GM21381 (cell line): ENCODE measurements around the gene GOLT1B.

Source experiments
- ATAC-seq: cut with Tn5 transposase; IDR thresholded peaks from one replicate; pipeline ENCODE4 v1.9.1; 2021; ENCODE audit warnings: mild to moderate bottlenecking, moderate library complexity; ENCODE audit not compliant: unreplicated experiment

Gene GOLT1B

DNA sequence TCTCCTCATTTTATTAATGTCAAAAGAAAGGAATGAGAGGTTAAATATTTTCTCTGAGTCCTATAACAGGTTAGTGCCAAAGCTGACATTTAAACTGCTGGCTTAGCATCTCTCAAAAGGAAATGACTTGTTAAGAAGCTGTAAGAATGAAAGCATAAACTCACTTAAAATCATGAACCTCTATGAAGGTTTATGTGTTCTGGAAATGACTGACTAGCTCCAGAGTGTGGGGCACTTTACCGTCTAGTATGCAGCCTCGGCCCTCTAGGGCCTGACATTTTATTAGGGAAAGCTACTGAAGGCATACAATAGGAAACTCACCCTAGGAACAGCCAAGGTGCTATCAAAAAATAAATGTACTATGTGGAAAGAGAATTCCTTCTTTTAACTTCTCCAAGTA lies 59.6 kb downstream of the GOLT1B start:
- ATAC-seq, result no peak

DNA sequence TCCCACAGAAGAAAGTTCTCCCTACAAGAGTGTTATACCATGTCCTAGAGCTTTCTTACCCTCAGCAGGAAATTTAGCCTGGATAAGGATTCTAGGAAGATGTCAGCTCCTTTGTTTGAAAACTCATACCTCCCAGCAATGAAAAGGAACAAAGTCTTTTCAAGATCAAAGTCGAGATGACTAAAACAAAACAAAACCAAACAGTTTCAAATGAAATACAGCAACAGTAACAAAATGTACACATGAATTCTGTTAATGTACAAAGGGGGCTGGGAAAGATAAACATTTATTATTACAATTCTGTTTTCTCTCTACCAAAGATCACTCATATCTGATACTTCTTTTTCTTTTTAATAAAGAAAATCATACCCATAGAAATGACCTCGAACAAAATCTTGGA lies 61.3 kb downstream of the GOLT1B start:
- ATAC-seq, result no peak

DNA sequence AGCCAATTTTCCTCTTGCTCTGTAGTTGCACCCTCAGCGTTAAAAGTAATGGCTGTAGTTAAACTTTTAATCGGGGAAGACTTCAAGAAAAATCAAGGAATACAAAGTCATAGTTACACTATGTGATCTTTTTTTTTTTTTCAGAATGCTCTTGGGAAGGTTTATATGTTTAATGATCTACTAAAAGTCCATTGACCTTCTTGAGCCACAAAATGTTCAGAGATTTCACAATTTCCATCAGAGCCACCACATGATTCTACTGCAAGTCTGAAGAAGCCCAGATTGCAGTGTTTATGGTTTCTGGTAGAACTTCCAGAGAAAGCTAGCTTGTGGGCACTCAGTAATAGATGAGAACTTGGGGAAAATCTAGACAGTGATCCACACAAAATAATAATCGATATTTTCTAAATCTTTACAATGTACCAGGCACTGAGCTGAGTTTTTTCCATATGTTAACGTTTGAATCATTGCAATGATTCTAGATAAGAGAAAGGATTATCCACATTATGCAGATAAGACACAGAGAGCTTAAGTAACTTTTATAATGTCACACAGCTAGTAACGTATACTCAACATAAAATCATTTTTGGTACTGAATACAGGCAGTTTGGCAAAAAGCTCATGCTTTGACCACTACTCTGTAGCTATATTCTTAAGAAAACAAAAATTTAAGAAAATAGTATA lies 64.8 kb downstream of the GOLT1B start:
- no peak for ATAC-seq

DNA sequence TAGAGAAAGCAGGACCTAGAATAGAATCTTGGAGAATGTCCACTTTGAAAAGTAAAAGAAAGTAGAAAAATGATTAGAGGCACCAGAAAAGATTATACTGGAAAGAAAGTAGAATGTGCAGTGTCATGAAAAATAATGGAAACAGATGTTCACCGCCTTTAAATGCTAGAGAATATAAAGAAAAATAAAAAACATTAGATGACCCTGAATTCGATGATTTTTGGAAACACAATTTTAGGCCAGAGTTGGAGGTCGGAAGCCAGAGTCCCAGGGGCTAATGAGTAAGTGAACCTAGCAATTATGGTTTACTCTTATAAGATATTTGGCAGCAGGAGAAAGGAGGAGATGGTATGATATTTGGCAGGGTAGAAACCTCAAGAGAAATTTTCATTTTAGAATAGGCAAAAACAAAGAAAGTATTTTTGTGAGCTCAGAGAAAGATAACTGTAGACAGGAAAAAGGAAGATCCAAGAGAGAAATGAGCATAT lies 65.4 kb downstream of the GOLT1B start:
- no peak for ATAC-seq
